HG03378 (cell line): ENCODE measurements around the gene TRPC6.
"Not testable (repeated sequence)": the region's sequence is repeated elsewhere in the genome, so short reads cannot be mapped to it uniquely, and the experiment has no call there.

Experiments used
- ATAC-seq: cut with Tn5 transposase; IDR thresholded peaks from one replicate; pipeline ENCODE4 v1.9.1; 2021; ENCODE audit warnings: mild to moderate bottlenecking, moderate library complexity; ENCODE audit not compliant: unreplicated experiment

The TRPC6 gene

DNA sequence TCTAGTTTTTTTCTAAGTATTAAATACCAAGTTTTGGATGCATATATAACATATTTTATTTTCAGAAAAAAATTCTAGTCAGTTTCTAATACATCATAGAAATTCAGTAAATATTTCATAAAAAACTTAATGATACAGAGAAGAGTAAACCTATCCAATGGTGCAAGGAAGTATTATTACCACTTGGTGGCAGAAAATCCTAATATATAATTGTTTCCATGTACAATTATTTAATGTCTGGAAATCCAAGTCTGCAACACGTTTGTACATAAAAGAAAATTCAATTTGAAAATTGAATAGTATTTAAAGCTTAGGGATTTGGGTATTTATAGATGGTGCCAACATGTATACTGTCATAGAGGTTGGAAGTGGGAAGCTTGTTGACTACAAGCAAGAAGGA lies 127.0 kb downstream of the TRPC6 start:
- ATAC-seq, result no peak

DNA sequence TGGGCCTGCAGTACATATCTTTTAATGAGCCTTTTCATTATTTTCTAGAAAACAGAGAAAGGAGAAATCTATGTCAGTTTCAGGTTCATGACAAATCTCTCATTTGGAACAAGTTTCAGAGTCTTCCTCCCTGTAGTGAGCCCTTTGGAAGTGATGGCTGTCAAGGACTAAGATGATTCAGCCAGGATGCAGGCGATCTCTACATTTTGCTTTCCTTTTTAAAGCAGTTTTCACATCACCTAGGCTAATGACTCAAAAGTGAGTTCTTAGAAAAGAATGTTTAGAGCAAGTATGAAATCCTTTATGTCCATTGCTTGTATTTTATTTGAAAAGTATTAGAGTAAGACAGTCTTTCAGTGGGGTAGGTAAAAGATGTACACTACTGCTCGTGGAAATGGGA lies 130.1 kb downstream of the TRPC6 start:
- no peak for ATAC-seq

DNA sequence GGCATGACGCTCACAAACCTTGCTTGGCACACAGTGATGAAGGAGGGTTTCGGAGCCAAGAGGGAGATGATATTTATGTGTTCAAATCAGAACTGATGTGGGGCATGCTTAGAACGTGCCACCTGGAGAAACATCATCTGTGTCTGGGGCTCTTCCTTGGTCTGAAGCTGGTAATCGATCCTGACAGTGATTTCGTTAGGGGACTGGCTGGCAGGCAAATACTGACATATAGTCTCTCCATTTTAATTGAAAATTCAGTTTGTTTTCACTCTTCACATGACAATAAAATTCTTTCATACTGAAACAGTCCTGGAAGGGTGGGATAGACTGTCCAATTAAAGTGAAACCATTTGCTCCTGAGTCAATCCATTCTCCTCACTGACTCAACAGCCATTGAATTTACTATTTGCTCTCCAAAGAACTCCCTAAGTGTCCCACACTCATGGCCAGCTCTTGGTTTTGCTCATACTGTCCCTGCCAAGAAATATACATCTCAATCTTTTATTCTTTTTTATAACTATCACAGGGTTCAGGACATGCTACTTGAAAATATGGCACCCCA lies 134.8 kb downstream of the TRPC6 start:
- ATAC-seq, result no peak

DNA sequence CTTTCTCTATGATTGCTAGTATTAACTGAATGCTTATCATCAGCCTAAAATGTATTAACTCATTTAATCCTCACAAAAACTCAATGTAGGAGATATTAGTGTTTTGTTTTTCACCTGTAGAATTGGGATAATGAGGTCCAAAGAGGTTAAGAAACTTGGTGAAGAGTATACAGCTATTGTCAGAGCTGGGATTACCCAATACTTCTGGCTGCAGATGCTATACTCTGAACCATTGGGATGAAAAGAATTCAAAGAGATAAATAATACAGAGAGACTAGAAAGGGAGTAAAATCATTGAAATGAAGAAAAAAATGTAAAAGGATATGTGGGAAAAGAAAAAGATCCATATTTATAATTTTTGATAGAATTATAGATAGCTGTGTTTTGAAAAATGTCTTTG lies 137.1 kb downstream of the TRPC6 start:
- no peak for ATAC-seq

DNA sequence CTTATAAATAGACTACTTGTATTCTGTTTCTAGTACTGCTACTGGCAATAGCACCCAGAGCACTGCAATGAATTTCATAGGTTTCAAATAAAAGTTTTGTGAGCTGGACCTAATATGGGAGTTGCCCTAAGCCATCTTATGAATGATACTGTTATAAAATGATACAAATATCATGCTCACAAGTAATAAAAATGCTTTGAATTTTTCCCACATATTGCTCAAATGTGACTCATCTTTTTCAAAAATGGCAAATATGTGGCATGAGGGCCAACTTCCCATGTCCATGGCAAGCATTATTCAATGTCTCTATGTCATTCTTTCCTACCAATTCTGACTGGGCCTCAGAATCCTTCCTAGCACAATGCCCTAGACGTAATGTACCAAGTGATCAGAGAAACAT lies 137.6 kb downstream of the TRPC6 start:
- ATAC-seq, result no peak

DNA sequence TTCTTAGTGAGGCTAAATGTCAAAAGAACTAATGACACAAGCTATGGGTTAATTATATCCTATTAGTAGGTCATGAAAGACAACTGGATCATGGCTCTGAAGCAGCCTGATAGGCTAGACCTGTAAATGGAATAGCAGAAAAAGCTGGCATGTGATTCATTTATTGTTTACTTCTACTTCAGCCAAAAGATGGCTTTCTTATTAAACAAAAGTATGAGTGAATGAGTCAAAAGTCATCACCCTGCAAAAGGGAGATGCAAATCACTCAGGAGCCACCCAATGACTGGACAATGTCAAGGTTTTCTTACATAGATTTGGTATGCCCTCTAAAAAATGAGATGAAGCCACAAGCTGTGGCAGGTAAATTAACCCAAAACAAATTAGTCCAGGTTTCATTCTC lies 138.0 kb downstream of the TRPC6 start:
- ATAC-seq, result no peak

DNA sequence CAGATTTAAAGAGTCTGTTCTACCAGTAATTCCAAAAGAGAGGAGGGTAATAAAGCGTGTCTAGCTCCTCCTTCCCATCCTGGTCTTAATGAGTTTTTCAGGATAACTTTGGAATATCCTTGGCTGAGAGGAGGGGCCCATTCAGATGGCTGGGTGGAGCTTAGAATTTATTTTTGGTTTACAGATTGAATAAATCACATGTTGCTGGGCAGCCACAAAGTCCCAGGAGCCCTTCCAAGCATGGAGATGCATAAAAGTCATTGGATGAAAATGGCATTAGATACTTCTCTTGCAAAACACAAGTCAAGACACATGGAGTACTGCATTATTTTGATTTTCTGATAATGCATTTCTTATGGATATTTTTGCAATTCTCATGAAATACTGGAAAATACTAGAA lies 139.0 kb downstream of the TRPC6 start:
- no peak for ATAC-seq

DNA sequence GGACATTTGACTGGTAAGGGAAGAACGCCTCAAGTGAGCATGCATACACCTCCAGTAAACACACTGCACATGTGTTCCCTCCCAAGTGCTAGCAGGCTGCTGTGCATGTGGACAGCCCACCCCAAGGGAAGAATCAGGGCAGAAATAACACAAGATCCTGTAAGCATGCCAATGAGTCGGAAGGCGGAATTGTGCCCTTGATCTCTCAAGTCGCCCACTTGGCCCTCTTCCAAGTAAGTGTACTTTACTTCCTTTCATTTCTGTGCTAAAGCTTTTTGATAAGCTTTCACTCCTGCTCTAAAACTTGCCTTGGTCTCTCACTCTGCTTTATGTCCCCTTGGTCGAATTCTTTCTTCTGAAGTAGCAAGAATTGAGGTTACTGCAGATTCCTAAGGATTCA lies 139.6 kb downstream of the TRPC6 start:
- no peak for ATAC-seq

DNA sequence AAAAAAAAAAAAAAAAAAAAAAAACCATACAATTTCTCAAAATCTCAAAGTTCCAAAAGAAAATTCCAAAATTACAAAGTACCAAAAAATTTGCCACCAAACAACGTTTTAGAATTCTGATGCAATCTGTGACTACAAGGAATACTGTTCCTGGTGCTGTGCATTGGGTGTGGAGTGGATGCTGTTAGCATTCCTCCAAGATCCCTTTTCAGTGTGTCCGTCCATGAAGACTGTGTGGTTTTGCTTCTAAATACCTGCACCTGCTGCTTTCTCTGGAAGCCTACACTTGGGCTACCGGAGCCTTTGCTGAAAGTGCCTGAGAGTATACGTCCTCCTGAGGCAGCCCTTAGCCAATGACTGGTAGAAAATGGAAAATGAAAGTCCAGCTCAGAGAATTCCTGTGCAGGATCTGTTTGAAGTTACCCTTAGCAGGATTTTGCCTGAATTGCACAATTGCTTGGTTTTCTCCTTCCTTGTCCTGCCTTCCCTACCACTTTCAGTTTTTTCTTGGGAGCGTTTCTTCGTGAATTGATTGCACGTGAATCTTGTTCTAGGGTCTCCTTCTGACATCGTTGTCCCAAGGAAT lies 140.8 kb downstream of the TRPC6 start:
- ATAC-seq, result no peak

DNA sequence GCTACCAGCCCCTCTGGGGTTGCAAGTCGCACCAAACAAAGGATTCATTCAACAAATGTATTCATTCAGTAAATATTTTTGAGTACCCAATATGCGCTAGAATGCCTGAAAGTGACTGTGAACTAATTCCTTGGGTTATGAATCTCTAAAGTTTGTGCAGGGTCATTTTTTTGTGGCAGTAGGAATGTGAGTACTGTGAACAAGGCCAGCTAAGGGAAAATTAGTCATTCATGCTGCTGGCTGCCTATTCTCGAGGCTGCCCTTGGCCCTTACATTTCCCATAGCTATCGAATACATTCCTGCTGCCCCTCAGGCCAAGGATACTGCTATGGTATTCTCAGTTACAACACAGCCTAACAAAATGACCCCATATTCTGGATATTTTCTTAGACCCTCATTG lies 141.6 kb downstream of the TRPC6 start:
- no peak for ATAC-seq

DNA sequence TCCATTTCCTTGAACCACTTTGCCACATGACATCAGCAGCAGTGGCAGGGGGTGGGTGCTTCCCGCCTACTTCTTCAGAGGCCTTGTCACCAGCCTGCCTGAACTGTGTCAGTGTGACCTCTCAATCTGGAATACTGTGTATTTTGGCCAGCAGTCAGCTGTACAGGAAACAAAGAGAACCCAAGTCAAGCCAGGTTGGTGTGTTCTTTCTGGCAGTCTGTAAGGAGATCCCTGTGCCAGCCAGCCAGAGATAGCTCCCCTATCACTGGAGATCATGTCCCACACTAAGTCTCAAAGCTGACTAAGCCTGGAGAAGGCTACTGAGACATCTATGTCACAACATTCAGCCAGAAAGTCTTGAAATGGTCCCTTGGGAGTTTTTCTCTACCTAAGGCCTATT lies 142.1 kb downstream of the TRPC6 start:
- no peak for ATAC-seq

DNA sequence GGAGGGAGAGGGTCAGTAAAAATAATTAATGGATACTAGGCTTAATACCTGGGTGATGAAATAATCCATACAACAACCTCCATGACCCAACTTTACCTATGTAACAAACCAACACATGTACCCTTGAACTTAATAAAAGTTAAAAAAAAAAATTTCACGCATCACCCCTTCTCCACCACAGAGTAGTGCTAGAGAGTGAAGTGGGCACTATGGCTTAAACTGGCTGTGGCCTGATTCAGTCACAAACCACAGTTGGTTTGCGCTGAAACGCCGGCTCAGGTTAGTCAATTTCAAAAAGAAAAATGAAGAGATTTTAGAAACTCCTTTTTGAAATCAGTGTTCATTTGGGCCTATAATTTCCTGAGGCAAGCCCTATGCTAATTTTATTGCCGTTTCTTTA lies 144.3 kb downstream of the TRPC6 start:
- ATAC-seq, result no peak

DNA sequence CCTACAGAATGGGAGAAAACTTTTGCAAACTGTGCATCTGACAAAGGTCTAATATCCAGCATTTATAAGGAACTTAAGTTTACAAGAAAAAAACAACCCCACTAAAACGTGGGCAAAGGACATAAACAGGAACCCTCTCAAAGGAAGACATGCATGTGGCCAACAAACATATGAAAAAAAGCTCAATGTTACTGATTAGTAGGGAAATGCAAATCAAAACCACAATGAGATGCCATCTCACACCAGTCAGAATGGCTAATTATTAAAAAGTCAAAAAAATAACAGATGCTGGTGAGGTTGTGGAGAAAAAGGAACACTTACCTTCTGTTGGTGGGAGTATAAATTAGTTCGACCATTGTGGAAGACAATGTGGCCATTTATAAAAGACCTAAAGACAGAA lies 145.1 kb downstream of the TRPC6 start:
- not testable (repeated sequence) for ATAC-seq

DNA sequence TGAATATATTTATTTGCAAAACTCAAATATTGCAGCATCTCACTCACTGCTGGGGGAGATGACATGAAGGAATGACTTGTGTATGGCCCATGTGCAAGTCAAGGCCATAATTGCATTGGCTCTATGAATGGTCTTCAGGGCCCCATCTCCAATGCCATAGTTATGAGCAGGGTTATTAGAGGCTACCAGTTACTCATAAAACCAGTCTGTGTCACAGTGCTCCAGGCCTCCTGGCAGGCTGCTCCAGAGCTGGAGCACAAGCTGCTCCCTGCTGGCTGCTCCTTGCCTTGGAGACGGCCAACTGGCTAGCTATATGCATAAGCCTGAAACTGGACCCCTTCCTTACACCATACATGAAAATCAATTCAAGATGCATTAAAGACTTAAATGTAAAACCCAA lies 145.7 kb downstream of the TRPC6 start:
- no peak for ATAC-seq

DNA sequence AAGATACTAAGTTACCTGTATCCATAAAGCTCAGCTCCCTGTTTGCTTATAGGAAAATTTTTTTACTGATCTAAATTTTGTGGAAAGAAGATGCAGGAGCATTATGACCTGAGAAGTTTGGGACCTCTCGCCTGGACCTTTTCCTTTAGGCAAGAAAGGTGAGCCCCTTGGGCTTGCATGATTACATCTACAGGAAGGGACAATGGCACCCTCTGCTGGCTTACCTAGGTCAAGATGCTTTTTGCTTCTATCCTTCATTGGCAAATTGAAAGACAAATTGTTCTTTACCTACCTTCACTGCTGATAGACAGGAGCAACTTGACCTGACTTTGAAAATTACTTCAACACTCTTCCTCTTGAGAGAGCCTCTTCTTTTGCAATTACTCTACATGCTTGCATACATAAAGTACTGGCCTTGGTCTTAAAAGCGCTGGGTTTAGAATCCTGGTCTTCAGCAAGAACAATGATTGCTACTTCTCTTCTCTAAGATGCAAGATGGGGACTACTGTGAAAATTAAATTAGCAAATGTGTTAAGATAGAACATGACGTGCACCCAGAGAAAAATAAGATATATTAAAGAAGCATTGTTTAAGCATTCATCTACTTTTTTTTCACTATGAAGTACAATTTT lies 147.2 kb downstream of the TRPC6 start:
- ATAC-seq, result no peak

DNA sequence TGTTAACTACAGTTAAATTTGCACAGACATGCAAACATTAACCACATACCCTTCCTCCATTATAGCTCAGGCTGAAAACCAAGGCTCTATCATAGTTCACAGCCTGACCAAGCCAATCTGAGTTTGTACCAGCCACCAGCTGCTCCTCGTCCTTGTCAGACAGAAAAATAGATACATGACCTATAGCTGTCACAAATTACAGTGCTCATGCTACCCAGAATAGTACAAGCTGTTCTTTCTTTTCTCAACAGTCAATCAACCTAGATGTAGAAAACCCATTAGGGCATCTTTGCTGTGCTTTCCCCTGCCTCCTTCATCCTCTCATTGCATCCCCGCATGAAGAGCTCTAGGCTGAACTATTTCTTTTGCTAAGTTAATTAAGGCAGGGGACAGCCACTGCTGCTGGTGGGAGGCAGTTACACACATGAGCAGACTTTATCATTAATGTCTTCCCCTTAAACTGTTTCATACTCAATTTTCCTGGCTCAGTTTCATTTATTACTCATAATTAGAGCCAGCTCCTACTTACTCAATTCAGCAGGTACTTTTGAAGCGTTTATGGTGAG lies 148.3 kb downstream of the TRPC6 start:
- ATAC-seq, result no peak

DNA sequence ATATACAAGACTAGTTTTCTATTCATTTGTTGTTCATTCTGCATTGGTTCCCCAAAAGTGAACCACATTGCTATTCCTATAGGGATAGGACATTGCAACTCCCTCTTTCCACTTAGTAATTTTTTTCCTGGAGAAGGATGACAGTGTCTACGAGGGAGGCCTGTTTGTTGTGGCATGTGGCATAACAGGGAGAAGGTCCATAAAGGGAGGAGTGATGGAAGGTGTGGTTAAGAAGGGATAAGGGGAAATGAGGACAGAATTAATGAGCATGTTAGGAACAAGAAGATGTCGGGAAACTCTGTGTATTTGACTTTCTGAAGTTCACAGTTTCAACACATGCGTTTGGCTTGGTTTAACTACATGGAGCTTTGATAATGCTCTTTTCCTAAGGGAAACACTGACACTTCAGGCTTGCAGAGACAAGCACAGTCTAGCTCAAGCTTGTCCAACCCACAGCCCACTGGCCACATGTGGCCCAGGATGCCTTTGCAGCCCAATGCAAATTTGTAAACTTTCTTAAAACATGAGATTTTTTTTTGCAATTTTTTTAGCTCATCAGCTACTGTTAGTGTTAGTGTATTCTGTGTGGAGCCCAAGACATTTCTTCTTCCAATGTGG lies 149.7 kb downstream of the TRPC6 start:
- no peak for ATAC-seq

DNA sequence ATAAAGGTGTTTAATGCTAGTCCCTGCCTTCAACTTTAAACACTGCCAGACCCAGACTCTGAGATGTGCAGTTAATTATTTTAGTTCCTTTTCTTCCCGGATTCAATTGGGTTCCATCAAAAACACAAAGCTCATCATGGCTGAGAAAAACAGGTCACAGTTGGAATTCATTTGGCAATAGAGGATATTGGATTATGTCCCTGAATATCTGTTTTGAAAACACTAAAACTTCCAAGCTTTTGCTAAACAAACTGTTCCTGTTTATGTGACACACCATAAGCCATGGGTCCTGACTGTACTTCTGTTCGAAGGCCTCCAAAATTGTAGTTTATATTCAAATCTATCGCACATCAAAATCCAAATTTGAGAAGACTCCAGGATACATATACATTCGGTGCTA lies 150.7 kb downstream of the TRPC6 start:
- ATAC-seq, result no peak

DNA sequence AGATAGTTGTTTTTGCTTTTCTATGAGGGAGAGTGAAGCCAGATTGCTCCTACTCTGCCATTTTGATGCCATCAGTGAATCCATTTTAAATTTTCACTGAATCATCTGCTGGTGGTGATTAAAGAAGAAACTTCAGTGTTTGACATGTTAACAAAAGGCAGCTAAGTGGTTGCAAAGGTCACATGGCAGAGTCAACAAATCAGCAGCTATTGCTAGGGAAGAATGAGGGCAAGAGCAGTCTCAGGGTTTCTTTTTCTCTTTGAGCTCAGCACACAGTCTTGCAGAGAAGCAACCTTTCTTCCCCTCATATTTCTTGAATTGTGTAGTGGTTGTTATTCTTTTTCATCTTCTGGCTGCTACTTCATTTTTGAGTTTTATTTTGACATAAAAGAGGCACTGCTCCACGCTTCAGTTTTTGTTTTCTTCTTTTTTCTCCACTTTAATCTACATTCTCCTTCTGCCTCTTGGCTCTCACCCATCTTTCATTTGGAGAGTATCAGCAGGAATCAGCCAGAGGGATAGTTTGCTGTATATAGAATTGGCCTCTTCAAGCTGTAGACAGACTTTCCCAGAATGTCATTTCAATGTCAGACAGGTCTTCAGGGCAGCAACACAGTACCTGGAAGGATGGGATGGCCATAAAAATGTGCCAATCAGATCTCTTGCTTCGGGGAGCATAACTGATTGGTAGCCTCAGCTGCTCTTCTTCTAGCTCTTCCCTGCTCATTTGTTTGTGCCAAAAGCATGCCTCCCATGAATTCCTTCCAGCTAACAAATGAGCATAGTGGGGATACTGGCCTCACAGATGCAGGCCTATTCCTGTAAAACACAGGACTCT lies 153.9 kb downstream of the TRPC6 start:
- no peak for ATAC-seq

DNA sequence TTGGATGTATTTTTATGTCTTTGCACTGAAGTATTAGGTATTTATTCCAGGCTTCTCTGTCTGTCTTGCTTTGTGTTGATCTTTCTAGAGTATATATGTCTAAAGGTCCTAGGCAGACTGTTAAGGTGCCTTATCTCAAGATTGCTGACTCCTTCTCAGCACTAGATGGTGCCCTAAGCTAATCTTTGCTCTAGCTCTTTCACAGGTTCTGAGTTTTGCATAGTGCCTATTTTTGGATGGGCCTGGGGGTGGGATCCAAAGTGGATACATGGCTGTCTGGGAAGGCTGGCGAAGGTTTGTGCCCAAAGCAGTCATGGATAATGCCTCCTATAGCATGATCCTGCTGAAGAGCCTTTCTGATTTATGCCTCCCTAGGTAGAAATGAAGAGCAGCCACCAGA lies 154.9 kb downstream of the TRPC6 start:
- ATAC-seq, result no peak

DNA sequence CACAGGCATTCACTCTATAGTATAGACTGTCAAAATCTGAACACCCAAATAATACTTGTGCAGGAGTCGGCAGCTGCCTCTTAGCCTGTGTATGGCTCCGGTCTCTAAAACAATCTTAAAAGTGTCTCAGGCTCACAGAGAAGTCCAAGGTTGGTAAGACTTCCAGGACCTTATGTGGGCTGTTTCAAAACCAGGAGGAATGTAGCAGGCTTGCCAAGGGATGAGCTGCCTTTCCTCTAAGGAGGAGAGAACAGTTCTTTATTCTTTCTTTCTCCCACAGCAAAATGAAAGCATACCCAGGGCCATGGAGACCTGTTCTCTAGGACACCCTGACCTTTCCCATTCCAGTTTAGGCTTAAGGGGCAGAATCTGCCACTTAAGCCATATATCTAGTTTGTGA lies 176.5 kb downstream of the TRPC6 start:
- ATAC-seq, result no peak
